Activated CD4-positive, alpha-beta memory T cell treated with anti-CD3 and anti-CD28 coated beads for 36 hours (primary cell): Measurements from ENCODE around the gene FLRT2. TPM values are rescaled to one million over a fixed set of nuclear protein-coding genes. Genes with fewer than 3 reads are reported as not detected.

ENCODE experiments used
- CTCF ChIA-PET: fragments of 350-600 bp; sonication (Branson Sonifier 250); formaldehyde crosslinking; loops from one replicate; lab custom pipeline; 2021; ENCODE audit warnings: antibody characterized with exemption, inconsistent platforms; lab: Charles Lee
- POLR2A ChIA-PET: fragments of 350-600 bp; sonication (Branson Sonifier 250); formaldehyde crosslinking; loops from one replicate; lab custom pipeline; 2021; ENCODE audit warnings: antibody characterized with exemption; lab: Charles Lee
- DNase-seq: peaks from one replicate; pipeline ENCODE4 v3.0.0-alpha.2; 2020
- H3K27ac Mint-ChIP-seq: one replicate; pipeline ENCODE4 v1.8.0; 2021; ENCODE audit warnings: mixed read lengths
- H3K27me3 Mint-ChIP-seq: one replicate; pipeline ENCODE4 v1.8.0; 2021; ENCODE audit warnings: mixed read lengths
- H3K36me3 Mint-ChIP-seq: one replicate; pipeline ENCODE4 v1.8.0; 2021; ENCODE audit warnings: mixed read lengths
- H3K4me1 Mint-ChIP-seq: one replicate; pipeline ENCODE4 v1.8.0; 2021; ENCODE audit warnings: low read depth, mixed read lengths
- H3K4me3 Mint-ChIP-seq: one replicate; pipeline ENCODE4 v1.8.0; 2021; ENCODE audit warnings: mild to moderate bottlenecking, mixed read lengths
- H3K9me3 Mint-ChIP-seq: one replicate; pipeline ENCODE4 v1.8.0; 2021; ENCODE audit warnings: mixed read lengths
- intact Hi-C: fragments of 100-400 bp; cut with micrococcal nuclease; formaldehyde crosslinking; loops from one replicate; pipeline ENCODE4 v1.15.1; 2023
- total RNA-seq, 2 experiments: library from RNA; stranded (reverse); gene quantifications; one replicate each; pipeline ENCODE4 v1.2.3, GENCODE V29; 2021

The FLRT2 gene, protein sequence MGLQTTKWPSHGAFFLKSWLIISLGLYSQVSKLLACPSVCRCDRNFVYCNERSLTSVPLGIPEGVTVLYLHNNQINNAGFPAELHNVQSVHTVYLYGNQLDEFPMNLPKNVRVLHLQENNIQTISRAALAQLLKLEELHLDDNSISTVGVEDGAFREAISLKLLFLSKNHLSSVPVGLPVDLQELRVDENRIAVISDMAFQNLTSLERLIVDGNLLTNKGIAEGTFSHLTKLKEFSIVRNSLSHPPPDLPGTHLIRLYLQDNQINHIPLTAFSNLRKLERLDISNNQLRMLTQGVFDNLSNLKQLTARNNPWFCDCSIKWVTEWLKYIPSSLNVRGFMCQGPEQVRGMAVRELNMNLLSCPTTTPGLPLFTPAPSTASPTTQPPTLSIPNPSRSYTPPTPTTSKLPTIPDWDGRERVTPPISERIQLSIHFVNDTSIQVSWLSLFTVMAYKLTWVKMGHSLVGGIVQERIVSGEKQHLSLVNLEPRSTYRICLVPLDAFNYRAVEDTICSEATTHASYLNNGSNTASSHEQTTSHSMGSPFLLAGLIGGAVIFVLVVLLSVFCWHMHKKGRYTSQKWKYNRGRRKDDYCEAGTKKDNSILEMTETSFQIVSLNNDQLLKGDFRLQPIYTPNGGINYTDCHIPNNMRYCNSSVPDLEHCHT
- total RNA-seq: not detected

GRCh38 chr14:85529803-85530574 lies at the start of gene FLRT2:
Gene FLRT2 (plus strand): TSS chr14:85530144. CDS start chr14:85621515, 91,371 bp downstream.
- H3K27ac Mint-ChIP-seq: no peak within 1 kb of the TSS
- H3K4me3 Mint-ChIP-seq: no peak within 1 kb of the TSS
- CTCF ChIA-PET: no interaction called here
- peaks cover 3% of the 10 kb centered on the region for H3K36me3 Mint-ChIP-seq
- intact Hi-C loops: no loop called here
- H3K9me3 Mint-ChIP-seq: no peaks in the 10 kb centered on the region
- peaks cover 58% of the 10 kb centered on the region for H3K27me3 Mint-ChIP-seq
- peaks cover 10% of the 10 kb centered on the region for H3K4me1 Mint-ChIP-seq
- POLR2A ChIA-PET: no interaction called here
- DNase-seq: no peak

DNA sequence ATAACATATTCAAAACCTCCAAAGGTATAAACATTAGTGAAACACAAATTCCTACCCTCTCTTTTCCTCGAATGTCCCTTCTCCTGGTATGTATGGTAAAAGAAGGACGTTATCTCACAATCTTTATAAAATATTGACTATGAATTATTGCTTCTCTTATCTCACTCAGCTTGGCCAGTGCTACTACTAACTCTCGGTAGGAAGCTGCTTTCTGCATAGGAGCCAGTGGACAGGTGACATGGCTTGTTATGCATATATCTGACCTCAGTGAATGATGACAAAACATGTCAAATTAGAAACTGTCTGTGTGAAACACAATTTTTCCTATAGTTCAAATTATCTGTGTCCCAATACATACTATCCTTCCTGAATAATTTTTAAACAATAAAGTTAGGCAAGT lies 48.5 kb upstream of the FLRT2 start:
- ChIA-PET CTCF (no interaction called here), POLR2A (no interaction called here)
- H3K36me3 Mint-ChIP-seq: no peaks in the 10 kb centered on the region
- intact Hi-C loops: no loop called here
- no peaks in the 10 kb centered on the region for H3K4me1 Mint-ChIP-seq
- no peaks in the 10 kb centered on the region for H3K27me3 Mint-ChIP-seq
- H3K4me3 Mint-ChIP-seq: no peak overlapping the region
- DNase-seq: no peak
- peaks cover 2% of the 10 kb centered on the region for H3K9me3 Mint-ChIP-seq
- H3K27ac Mint-ChIP-seq: no peak overlapping the region

- POLR2A ChIA-PET: no interaction called here
- H3K36me3 Mint-ChIP-seq: no peaks in the 10 kb centered on the region
- DNase-seq: no peak
- H3K27me3 Mint-ChIP-seq: no peaks in the 10 kb centered on the region
- H3K4me1 Mint-ChIP-seq: no peaks in the 10 kb centered on the region
- intact Hi-C loops: no loop called here
- H3K9me3 Mint-ChIP-seq: peaks cover 2% of the 10 kb centered on the region
- H3K4me3 Mint-ChIP-seq: no peak overlapping the region
- H3K27ac Mint-ChIP-seq: no peak overlapping the region
- CTCF ChIA-PET: no interaction called here
Observed at GRCh38 chr14:85482552-85482951, 47.4 kb upstream of the FLRT2 start.

- no peak overlapping the region for H3K27ac Mint-ChIP-seq
- H3K4me1 Mint-ChIP-seq: no peaks in the 10 kb centered on the region
- intact Hi-C loops: no loop called here
- H3K27me3 Mint-ChIP-seq: no peaks in the 10 kb centered on the region
- POLR2A ChIA-PET: no interaction called here
- no peak overlapping the region for H3K4me3 Mint-ChIP-seq
- H3K9me3 Mint-ChIP-seq: peaks cover 2% of the 10 kb centered on the region
- DNase-seq: no peak
- CTCF ChIA-PET: no interaction called here
- no peaks in the 10 kb centered on the region for H3K36me3 Mint-ChIP-seq
Observed at GRCh38 chr14:85483037-85483436, 46.9 kb upstream of the FLRT2 start.

DNA sequence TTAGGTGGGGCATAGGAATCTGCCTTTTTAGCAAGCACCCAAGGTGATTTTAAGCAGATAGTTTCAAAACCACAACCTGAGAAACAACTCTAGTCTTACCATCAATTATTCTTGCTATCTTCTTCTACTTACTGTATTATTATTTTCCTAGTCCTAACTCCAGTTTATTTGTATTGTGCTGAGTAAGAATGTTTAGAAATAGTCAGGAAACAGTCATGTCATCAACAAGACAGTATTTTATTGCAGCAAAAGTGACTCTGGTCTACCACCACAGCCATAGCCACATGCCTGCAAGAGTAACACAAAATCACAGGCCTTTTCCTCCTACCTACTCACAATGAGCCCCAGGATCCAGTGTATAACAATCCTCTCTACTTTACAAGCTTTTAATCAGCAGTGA lies 46.3 kb upstream of the FLRT2 start:
- POLR2A ChIA-PET: no interaction called here
- Mint-ChIP-seq H3K4me1 (no peaks in the 10 kb centered on the region), H3K4me3 (no peak overlapping the region), H3K27me3 (no peaks in the 10 kb centered on the region), H3K36me3 (no peaks in the 10 kb centered on the region), H3K27ac (no peak overlapping the region), H3K9me3 (peaks cover 2% of the 10 kb centered on the region)
- no peak for DNase-seq
- intact Hi-C loops: no loop called here
- CTCF ChIA-PET: no interaction called here

DNA sequence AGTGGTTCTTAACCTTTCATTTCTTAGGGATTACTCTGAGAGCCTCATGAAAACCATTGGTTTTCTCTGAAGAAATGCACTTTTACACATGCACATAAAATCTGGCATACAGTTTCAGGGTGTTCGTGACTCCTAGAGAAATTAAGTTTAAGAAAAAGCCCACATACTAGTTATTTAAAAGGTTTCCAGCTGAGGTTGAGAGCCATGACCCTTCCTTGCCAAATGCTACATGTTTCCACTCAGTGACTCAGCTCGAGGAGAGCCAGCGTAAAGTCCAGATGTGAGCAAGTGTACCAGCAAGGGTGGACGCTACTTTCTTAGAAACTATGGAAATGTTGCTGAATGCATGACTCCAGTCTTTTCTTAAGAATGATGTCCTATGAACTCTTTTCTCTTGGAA lies 42.7 kb upstream of the FLRT2 start:
- no peak for DNase-seq
- Mint-ChIP-seq H3K27ac (no peak overlapping the region), H3K9me3 (peaks cover 10% of the 10 kb centered on the region), H3K4me1 (no peaks in the 10 kb centered on the region), H3K4me3 (no peak overlapping the region), H3K27me3 (no peaks in the 10 kb centered on the region), H3K36me3 (no peaks in the 10 kb centered on the region)
- ChIA-PET POLR2A (no interaction called here), CTCF (no interaction called here)
- intact Hi-C loops: no loop called here

GRCh38 chr14:85501751-85502150 lies 28.2 kb upstream of the FLRT2 start:
- no peaks in the 10 kb centered on the region for H3K36me3 Mint-ChIP-seq
- intact Hi-C loops: no loop called here
- no peak overlapping the region for H3K27ac Mint-ChIP-seq
- H3K4me3 Mint-ChIP-seq: no peak overlapping the region
- ChIA-PET CTCF (no interaction called here), POLR2A (no interaction called here)
- H3K27me3 Mint-ChIP-seq: no peaks in the 10 kb centered on the region
- no peak for DNase-seq
- H3K9me3 Mint-ChIP-seq: peaks cover 6% of the 10 kb centered on the region
- no peaks in the 10 kb centered on the region for H3K4me1 Mint-ChIP-seq

DNA sequence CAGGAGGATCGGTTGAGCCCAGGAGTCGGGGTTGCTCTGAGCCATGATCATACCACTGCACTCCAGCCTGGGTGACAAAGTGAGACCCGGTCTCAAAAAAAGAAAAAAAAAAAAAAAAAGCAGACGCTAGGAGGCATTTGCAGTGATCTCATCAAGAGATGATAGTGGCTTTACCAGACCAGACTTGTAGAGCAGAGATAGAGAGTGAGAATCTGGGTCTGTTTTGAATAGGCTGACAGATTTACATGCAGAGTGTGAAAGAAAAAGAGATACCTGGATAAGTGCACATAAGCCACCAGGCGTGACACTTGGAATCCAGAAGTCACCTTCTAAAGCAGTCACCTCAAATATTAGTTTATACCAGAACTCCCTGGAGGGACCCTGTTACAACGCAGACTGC lies 21.1 kb upstream of the FLRT2 start:
- DNase-seq: no peak
- no peaks in the 10 kb centered on the region for H3K4me1 Mint-ChIP-seq
- intact Hi-C loops: no loop called here
- H3K9me3 Mint-ChIP-seq: no peaks in the 10 kb centered on the region
- ChIA-PET CTCF (no interaction called here), POLR2A (no interaction called here)
- H3K36me3 Mint-ChIP-seq: no peaks in the 10 kb centered on the region
- H3K4me3 Mint-ChIP-seq: no peak overlapping the region
- H3K27ac Mint-ChIP-seq: no peak overlapping the region
- no peaks in the 10 kb centered on the region for H3K27me3 Mint-ChIP-seq

GRCh38 chr14:85512451-85512850 lies 17.5 kb upstream of the FLRT2 start:
- no peak for DNase-seq
- no peaks in the 10 kb centered on the region for H3K9me3 Mint-ChIP-seq
- H3K4me3 Mint-ChIP-seq: no peak overlapping the region
- no peaks in the 10 kb centered on the region for H3K27me3 Mint-ChIP-seq
- CTCF ChIA-PET: no interaction called here
- H3K36me3 Mint-ChIP-seq: no peaks in the 10 kb centered on the region
- no peaks in the 10 kb centered on the region for H3K4me1 Mint-ChIP-seq
- POLR2A ChIA-PET: no interaction called here
- H3K27ac Mint-ChIP-seq: no peak overlapping the region
- intact Hi-C loops: no loop called here

DNA sequence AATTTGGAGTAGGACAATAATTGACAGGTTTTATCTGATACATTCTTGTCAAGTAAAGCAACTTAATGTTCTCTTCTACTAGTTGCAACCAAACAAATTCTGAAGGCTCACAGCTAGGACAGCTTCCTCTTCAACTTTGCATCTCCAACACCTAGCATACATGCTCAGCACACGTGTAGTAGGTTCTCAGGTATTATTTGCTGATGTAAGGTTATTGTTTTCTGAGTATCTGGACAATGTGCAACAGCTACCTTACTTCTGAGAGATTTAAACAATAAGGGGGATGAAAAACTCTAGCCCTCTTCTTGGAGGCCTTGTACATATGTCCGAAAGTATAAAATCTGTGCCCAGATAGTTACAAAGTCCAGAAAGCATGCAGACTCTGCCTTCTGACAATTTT lies 15.5 kb upstream of the FLRT2 start:
- intact Hi-C loops: no loop called here
- H3K27me3 Mint-ChIP-seq: no peaks in the 10 kb centered on the region
- POLR2A ChIA-PET: no interaction called here
- no peak for DNase-seq
- H3K36me3 Mint-ChIP-seq: no peaks in the 10 kb centered on the region
- no peaks in the 10 kb centered on the region for H3K4me1 Mint-ChIP-seq
- no peak overlapping the region for H3K4me3 Mint-ChIP-seq
- H3K27ac Mint-ChIP-seq: no peak overlapping the region
- H3K9me3 Mint-ChIP-seq: no peaks in the 10 kb centered on the region
- CTCF ChIA-PET: interaction anchor here (0.6 kb wide), 1 partner anchor 288 kb away, joined by 3 read pairs; no protein-coding TSS in a partner anchor

DNA sequence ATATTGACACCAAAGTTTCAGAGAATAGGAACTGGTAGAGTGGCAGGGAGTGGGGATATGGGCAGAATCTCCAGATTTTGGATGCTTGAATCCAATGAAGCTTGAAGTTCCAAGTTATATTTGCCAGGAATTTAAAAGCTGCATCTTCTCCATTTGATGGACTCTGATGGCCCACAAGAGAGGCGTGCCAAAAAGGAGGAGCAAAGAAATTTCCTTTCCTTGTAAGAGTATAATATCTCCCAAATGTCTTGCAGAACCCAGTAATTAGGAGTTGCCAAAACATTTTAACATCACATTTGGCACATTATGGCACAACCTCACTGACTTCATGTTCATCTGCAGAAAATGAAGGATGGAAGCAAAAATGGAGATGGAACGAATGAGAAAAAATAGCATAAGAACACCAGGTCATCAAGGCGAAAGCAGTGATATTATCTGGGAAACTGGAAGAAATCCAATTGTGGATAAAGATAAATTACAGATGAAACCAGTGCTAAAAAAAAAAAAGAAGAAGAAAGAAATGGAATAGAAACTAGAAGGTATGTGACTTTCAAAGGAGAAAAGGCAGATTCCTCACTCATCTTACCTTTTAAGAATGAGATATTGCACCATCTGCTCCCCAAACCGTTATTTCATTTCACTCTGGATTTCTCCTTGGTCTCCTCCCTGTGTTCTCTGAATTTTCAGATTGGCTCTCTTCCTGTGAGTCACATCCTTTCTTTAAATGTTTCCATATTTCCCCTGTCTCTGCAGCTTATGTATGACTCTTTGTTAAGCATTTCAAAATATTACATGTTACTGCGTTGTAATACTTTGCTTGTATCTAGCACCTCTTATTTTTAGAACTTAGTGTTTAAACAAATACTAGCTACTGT lies 13.5 kb upstream of the FLRT2 start:
- Mint-ChIP-seq H3K36me3 (no peaks in the 10 kb centered on the region), H3K4me1 (no peaks in the 10 kb centered on the region), H3K4me3 (no peak overlapping the region), H3K9me3 (no peaks in the 10 kb centered on the region), H3K27me3 (no peaks in the 10 kb centered on the region), H3K27ac (no peak overlapping the region)
- POLR2A ChIA-PET: no interaction called here
- CTCF ChIA-PET: no interaction called here
- no peak for DNase-seq
- intact Hi-C loops: no loop called here
